GM23338 (cell line): Measurements from ENCODE around the gene PLSCR2. TPM values are rescaled to one million over a fixed set of nuclear protein-coding genes. Genes with fewer than 3 reads are reported as not detected.

Experiments
- ATAC-seq: fragments of 200-7000 bp; cut with Tn5 transposase; 3 replicates; pipeline ENCODE4 v1.9.1; 2020
- DNase-seq: peaks from one replicate; pipeline ENCODE4 v3.0.0-alpha.2; 2015; ENCODE audit warnings: low spot score
- H2AFZ ChIP-seq: fragments of 200-600 bp; sonication (generic); 2 replicates; pipeline ENCODE4 v1.8.0; 2016; ENCODE audit warnings: antibody characterized with exemption, mild to moderate bottlenecking, moderate library complexity
- H3F3A ChIP-seq: fragments of 200-600 bp; sonication (generic); replicated peaks from 2 replicates; pipeline ENCODE4 v1.8.0; 2017; ENCODE audit warnings: antibody characterized with exemption, mixed run types, low read depth
- H3K27ac ChIP-seq: fragments of 200-600 bp; sonication (generic); 2 replicates; pipeline ENCODE4 v1.6.1; 2016; ENCODE audit warnings: low read depth
- H3K27me3 ChIP-seq: fragments of 200-600 bp; sonication (generic); 2 replicates; pipeline ENCODE4 v1.8.0; 2016; ENCODE audit warnings: mild to moderate bottlenecking, mixed run types, moderate library complexity; ENCODE audit not compliant: insufficient read depth
- H3K36me3 ChIP-seq: fragments of 200-600 bp; sonication (generic); 2 replicates; pipeline ENCODE4 v1.8.0; 2016; ENCODE audit warnings: mild to moderate bottlenecking; ENCODE audit not compliant: insufficient read depth
- H3K4me1 ChIP-seq: fragments of 200-600 bp; sonication (generic); 2 replicates; pipeline ENCODE4 v1.8.0; 2016; ENCODE audit warnings: mild to moderate bottlenecking, moderate library complexity; ENCODE audit not compliant: insufficient read depth
- H3K4me2 ChIP-seq: fragments of 200-600 bp; sonication (generic); 2 replicates; pipeline ENCODE4 v1.7.1; 2017; ENCODE audit warnings: mixed run types
- H3K4me3 ChIP-seq: fragments of 200-600 bp; sonication (generic); 2 replicates; pipeline ENCODE4 v1.6.1; 2016; ENCODE audit warnings: mixed run types
- H3K79me2 ChIP-seq: fragments of 200-600 bp; sonication (generic); replicated peaks from 2 replicates; pipeline ENCODE4 v1.8.0; 2017; ENCODE audit warnings: mild to moderate bottlenecking; ENCODE audit not compliant: insufficient read depth
- H3K9me2 ChIP-seq: fragments of 200-600 bp; sonication (generic); 2 replicates; pipeline ENCODE4 v1.8.0; 2017; ENCODE audit not compliant: insufficient read depth
- H4K20me1 ChIP-seq: fragments of 200-600 bp; sonication (generic); replicated peaks from 2 replicates; pipeline ENCODE4 v1.8.0; 2017; ENCODE audit warnings: mild to moderate bottlenecking; ENCODE audit not compliant: insufficient read depth
- H3K27ac Mint-ChIP-seq: 2 replicates; pipeline ENCODE4 v1.8.0; 2020; ENCODE audit warnings: inconsistent platforms, mild to moderate bottlenecking, moderate library complexity, mixed read lengths
- H3K27me3 Mint-ChIP-seq: 3 replicates; pipeline ENCODE4 v1.8.0; 2022; ENCODE audit warnings: low read depth, mild to moderate bottlenecking, moderate library complexity, mixed read lengths, inconsistent platforms; ENCODE audit not compliant: insufficient read depth, poor library complexity
- H3K36me3 Mint-ChIP-seq: 3 replicates; pipeline ENCODE4 v1.8.0; 2021; ENCODE audit warnings: low read depth, mild to moderate bottlenecking, inconsistent platforms, moderate library complexity, mixed read lengths
- H3K4me1 Mint-ChIP-seq: 3 replicates; pipeline ENCODE4 v1.8.0; 2020; ENCODE audit warnings: mild to moderate bottlenecking, inconsistent platforms, mixed read lengths
- H3K4me3 Mint-ChIP-seq: 3 replicates; pipeline ENCODE4 v1.8.0; 2021; ENCODE audit warnings: moderate library complexity, mild to moderate bottlenecking, inconsistent platforms, mixed read lengths
- H3K9me3 Mint-ChIP-seq: 3 replicates; pipeline ENCODE4 v1.8.0; 2020; ENCODE audit warnings: moderate library complexity, mild to moderate bottlenecking, inconsistent platforms, mixed read lengths
- CREB1 ChIP-seq: fragments of 250-450 bp; sonication (Bioruptor Pico); IDR thresholded peaks from 2 replicates; pipeline ENCODE4 v1.5.0; 2020; ENCODE audit warnings: low read depth, mild to moderate bottlenecking, moderate library complexity
- EZH2 ChIP-seq: fragments of 200-600 bp; sonication (generic); IDR thresholded peaks from one replicate; pipeline ENCODE4 v1.8.0; 2017; ENCODE audit warnings: antibody characterized with exemption, mild to moderate bottlenecking, low read depth; ENCODE audit not compliant: unreplicated experiment
- EZH2phosphoT487 ChIP-seq: fragments of 200-600 bp; sonication (generic); IDR thresholded peaks from one replicate; pipeline ENCODE4 v1.8.1; 2018; ENCODE audit warnings: antibody characterized with exemption; ENCODE audit not compliant: unreplicated experiment
- JUNB ChIP-seq: IDR thresholded peaks from one replicate; pipeline ENCODE4 v1.6.1; 2016; ENCODE audit warnings: antibody characterized with exemption; ENCODE audit not compliant: unreplicated experiment
- NANOG ChIP-seq: IDR thresholded peaks from 2 replicates; pipeline ENCODE4 v1.6.1; 2016; ENCODE audit warnings: antibody characterized with exemption, borderline replicate concordance
- POLR2AphosphoS5 ChIP-seq: IDR thresholded peaks from 2 replicates; pipeline ENCODE4 v1.6.1; 2016; ENCODE audit warnings: antibody characterized with exemption, low read depth
- REST ChIP-seq: IDR thresholded peaks from one replicate; pipeline ENCODE4 v1.6.1; 2018; ENCODE audit warnings: antibody characterized with exemption; ENCODE audit not compliant: unreplicated experiment
- STAT1 ChIP-seq: IDR thresholded peaks from one replicate; pipeline ENCODE4 v1.6.1; 2016; ENCODE audit warnings: antibody characterized with exemption; ENCODE audit not compliant: unreplicated experiment
- ZNF114 ChIP-seq: fragments of 250-450 bp; sonication (Bioruptor Pico); IDR thresholded peaks from 2 replicates; pipeline ENCODE4 v1.5.0; 2020; ENCODE audit warnings: mild to moderate bottlenecking, moderate library complexity
- ZNF462 ChIP-seq: fragments of 250-450 bp; sonication (Bioruptor Pico); IDR thresholded peaks from 2 replicates; pipeline ENCODE4 v1.5.0; 2020; ENCODE audit warnings: mild to moderate bottlenecking, moderate library complexity
- polyA plus RNA-seq: library from polyadenylated mRNA; unstranded; fragments of >200 nt; fragmentation: Nextera tagmentation; extraction: Ambion mirVana; gene quantifications from 2 replicates; pipeline ENCODE4 v1.2.1, GENCODE V29; 2016
- total RNA-seq: library from RNA; depleted of rRNA; stranded (reverse); fragments of >200 nt; shearing (Covaris generic); gene quantifications from 2 replicates; pipeline ENCODE4 v1.2.3, GENCODE V29; 2014

PLSCR2 gene
- total and polyA plus RNA-seq, 2 experiments from 2014 or later, result 0.55 TPM; not detected in 1

GRCh38 chr3:146390006-146390772, 79.2 kb downstream of the PLSCR2 start (continued):
- TF ChIP-seq ZNF462 (CRISPR knock-in tag), result no peak
- TF ChIP-seq REST, result no peak
- no peak for TF ChIP-seq EZH2

GRCh38 chr3:146387566-146387965, 81.8 kb downstream of the PLSCR2 start:
- Histone ChIP-seq H3K36me3 (no peaks in the 10 kb centered on the region), H3K79me2 (no peaks in the 10 kb centered on the region), H2AFZ (no peak overlapping the region), H4K20me1 (no peaks in the 10 kb centered on the region), H3K9me2 (no peaks in the 10 kb centered on the region), H3K4me1 (peaks cover 6% of the 10 kb centered on the region; the same call in 1 of the 2 replicates), H3K4me2 (no peak overlapping the region), H3K27me3 (no peaks in the 10 kb centered on the region), H3K27ac (no peak overlapping the region), H3F3A (no peaks in the 10 kb centered on the region), H3K4me3 (no peak overlapping the region)
- Mint-ChIP-seq H3K36me3 (no peaks in the 10 kb centered on the region), H3K4me1 (peaks cover 10% of the 10 kb centered on the region; the same call in 2 of the 3 replicates), H3K27ac (no peak overlapping the region), H3K4me3 (no peak overlapping the region), H3K9me3 (no peaks in the 10 kb centered on the region), H3K27me3 (no peaks in the 10 kb centered on the region)
- ATAC-seq, result no peak
- DNase-seq, result no peak
- TF ChIP-seq REST (no peak), NANOG (no peak), EZH2 (no peak), STAT1 (no peak), JUNB (no peak), ZNF114 (CRISPR knock-in tag) (no peak), EZH2phosphoT487 (no peak), CREB1 (CRISPR knock-in tag) (no peak), POLR2AphosphoS5 (no peak)
